DOHH2 (cell line): ENCODE measurements around the gene DACH1.

Source experiments
- CTCF ChIP-seq: fragments of 200-600 bp; sonication (generic); IDR thresholded peaks from one replicate; pipeline ENCODE4 v1.5.1; 2014; ENCODE audit warnings: antibody characterized with exemption, mild to moderate bottlenecking, low read depth, low read length; ENCODE audit not compliant: poor library complexity, severe bottlenecking
- EZH2phosphoT487 ChIP-seq: fragments of 200-600 bp; sonication (generic); IDR thresholded peaks from 2 replicates; pipeline ENCODE4 v1.6.1; 2017; ENCODE audit warnings: borderline replicate concordance, mild to moderate bottlenecking, antibody characterized with exemption, low read length, moderate library complexity, mixed read lengths

DNA sequence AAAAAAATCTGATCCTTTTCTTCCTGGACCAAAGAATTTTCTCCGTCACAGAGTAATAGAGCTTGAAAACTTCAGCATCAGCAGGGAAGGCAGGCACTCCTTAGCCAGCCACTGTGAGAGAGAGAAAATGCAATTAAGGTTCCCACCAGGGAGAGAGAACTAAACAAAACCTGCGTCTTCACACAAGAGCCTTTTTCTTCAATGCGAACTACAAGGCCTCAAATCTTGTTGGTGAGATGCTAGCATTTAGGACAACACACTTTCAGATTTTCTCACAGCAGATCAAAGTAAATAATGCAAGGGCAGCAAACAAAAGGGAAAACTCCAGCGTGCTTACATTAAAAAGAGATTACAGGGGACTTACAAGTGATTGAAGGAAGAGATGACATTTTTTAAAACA lies 80.1 kb downstream of the DACH1 start:
- no peak for TF ChIP-seq CTCF
- no peak for TF ChIP-seq EZH2phosphoT487
